ENCODE measurements around the gene GNG12. TPM values are rescaled to one million over a fixed set of nuclear protein-coding genes. Genes with fewer than 3 reads are reported as not detected.

GNG12 gene
- polyA plus RNA-seq, 3 donors, result 0.03 TPM; not detected in 2

GRCh38 chr1:67787746-67788145 lies 45.5 kb downstream of the GNG12 start:
- Mint-ChIP-seq H3K27me3 (ENCODE audit: low read depth in 3 of 3) (peaks cover 2 to 3% (median 3%) of the 10 kb centered on the region in 3 donors), H3K36me3 (no peaks in the 10 kb centered on the region), H3K27ac (no peak overlapping the region), H3K4me1 (no peaks in the 10 kb centered on the region), H3K9me3 (no peaks in the 10 kb centered on the region), H3K4me3 (no peak overlapping the region)
- H3K4me1 ChIP-seq (ENCODE audit: control insufficient read depth in 1 of 2, insufficient read depth in 2 of 2, low read length in 2 of 2), result no peaks in the 10 kb centered on the region
- no peak overlapping the region for H3K4me2 ChIP-seq (replicated peaks; ENCODE audit: extremely low read depth, low read length, poor library complexity, severe bottlenecking)
- H2AFZ ChIP-seq (ENCODE audit: insufficient read depth, low read depth, low read length, poor library complexity, severe bottlenecking), result no peak overlapping the region
- H3K9me3 ChIP-seq (replicated peaks in 1 of 2; ENCODE audit: control insufficient read depth in 1 of 2, insufficient read depth in 1 of 2, low read length in 2 of 2), result no peaks in the 10 kb centered on the region
- 80% methylated on average over 1 of the region's 2 CpGs for WGBS (ENCODE audit: insufficient coverage)
- intact Hi-C loops (cut with micrococcal nuclease), result no loop called here
- H3K27me3 ChIP-seq (ENCODE audit: control insufficient read depth in 2 of 2, insufficient read depth in 2 of 2, low read length in 2 of 2), result no peaks in the 10 kb centered on the region
- H3K36me3 ChIP-seq (replicated peaks in 1 of 2; ENCODE audit: control insufficient read depth in 1 of 2, insufficient read depth in 2 of 2, low read length in 2 of 2), result no peaks in the 10 kb centered on the region
- TF ChIP-seq CTCF (IDR thresholded peaks at IDR 0.05), result no peak
- H4K20me1 ChIP-seq (ENCODE audit: insufficient read depth, low read length), result no peaks in the 10 kb centered on the region
- no peaks in the 10 kb centered on the region for H3K79me2 ChIP-seq (ENCODE audit: insufficient read depth, low read length)
- no peak overlapping the region for H3K4me3 ChIP-seq (replicated peaks in 1 of 3; ENCODE audit: low read depth in 2 of 3, low read length in 3 of 3)
- no peak overlapping the region for H3K27ac ChIP-seq (ENCODE audit: low read depth in 1 of 2, low read length in 2 of 2)
- H3K9ac ChIP-seq (ENCODE audit: insufficient read depth, low read length, poor library complexity, severe bottlenecking), result no peak overlapping the region
- DNase-seq, result no peak

GRCh38 chr1:67785847-67786753 lies 47.2 kb downstream of the GNG12 start:
- H3K4me3 ChIP-seq (replicated peaks in 1 of 3; ENCODE audit: low read depth in 2 of 3, low read length in 3 of 3), result no peak overlapping the region
- Mint-ChIP-seq H3K9me3 (no peaks in the 10 kb centered on the region), H3K27ac (no peak overlapping the region), H3K4me1 (no peaks in the 10 kb centered on the region), H3K4me3 (no peak overlapping the region), H3K27me3 (ENCODE audit: low read depth in 3 of 3) (peaks cover 2 to 3% (median 2%) of the 10 kb centered on the region in 3 donors), H3K36me3 (no peaks in the 10 kb centered on the region)
- WGBS (ENCODE audit: insufficient coverage), result 80% methylated on average over 1 of the region's 4 CpGs
- intact Hi-C loops (cut with micrococcal nuclease), result no loop called here
- no peak overlapping the region for H2AFZ ChIP-seq (ENCODE audit: insufficient read depth, low read depth, low read length, poor library complexity, severe bottlenecking)
- no peaks in the 10 kb centered on the region for H3K4me1 ChIP-seq (ENCODE audit: control insufficient read depth in 1 of 2, insufficient read depth in 2 of 2, low read length in 2 of 2)
- DNase-seq, result no peak
- no peaks in the 10 kb centered on the region for H4K20me1 ChIP-seq (ENCODE audit: insufficient read depth, low read length)
- H3K27me3 ChIP-seq (ENCODE audit: control insufficient read depth in 2 of 2, insufficient read depth in 2 of 2, low read length in 2 of 2), result no peaks in the 10 kb centered on the region
- no peak overlapping the region for H3K27ac ChIP-seq (ENCODE audit: low read depth in 1 of 2, low read length in 2 of 2)
- no peak for TF ChIP-seq CTCF (IDR thresholded peaks at IDR 0.05)
- H3K79me2 ChIP-seq (ENCODE audit: insufficient read depth, low read length), result no peaks in the 10 kb centered on the region
- H3K4me2 ChIP-seq (replicated peaks; ENCODE audit: extremely low read depth, low read length, poor library complexity, severe bottlenecking), result no peak overlapping the region
- no peak overlapping the region for H3K9ac ChIP-seq (ENCODE audit: insufficient read depth, low read length, poor library complexity, severe bottlenecking)
- H3K36me3 ChIP-seq (replicated peaks in 1 of 2; ENCODE audit: control insufficient read depth in 1 of 2, insufficient read depth in 2 of 2, low read length in 2 of 2), result no peaks in the 10 kb centered on the region
- H3K9me3 ChIP-seq (replicated peaks in 1 of 2; ENCODE audit: control insufficient read depth in 1 of 2, insufficient read depth in 1 of 2, low read length in 2 of 2), result no peaks in the 10 kb centered on the region

All from CD14-positive monocyte (primary cell).